Measurements from ENCODE around the gene TSTD2.

The TSTD2 gene

GRCh38 chr9:97632985-97633858 is at the start of gene TSTD2, which contains the start of gene NCBP1:
Gene TSTD2 (minus strand): TSS chr9:97633368. CDS start chr9:97627562, 5,806 bp downstream.
Gene NCBP1 (plus strand): TSS chr9:97633821. CDS start chr9:97633882, 61 bp downstream.
- intact Hi-C loops (cut with DNase I) = loop anchor here (10.0 kb wide), 1 partner anchor 352 kb away; the partner anchor contains the start of gene ANP32B
- peak; percentile 94 to 100 (median 98) for DNase-seq

DNA sequence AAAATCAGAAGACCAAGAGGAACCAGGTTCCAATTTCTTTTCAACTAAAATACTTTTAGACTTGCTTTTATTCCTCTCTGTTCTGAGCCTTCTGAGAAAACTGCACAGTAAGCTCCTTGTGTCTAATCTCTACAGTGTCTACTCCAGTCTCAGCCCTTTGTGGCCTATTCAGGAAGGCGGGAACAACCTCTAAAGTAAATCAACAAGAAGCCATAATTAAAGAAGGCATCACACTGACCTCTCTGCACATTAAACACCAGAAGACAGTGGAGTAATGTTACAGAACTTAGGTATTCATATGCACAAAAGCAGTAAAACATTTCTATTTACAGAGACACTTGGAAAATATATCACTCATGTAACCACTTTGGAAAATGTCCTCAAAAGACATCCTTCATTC is 49.1 kb upstream of the TSTD2 start:
- intact Hi-C loops (cut with DNase I) = no loop called here
- no peak for DNase-seq

- no peak for DNase-seq
- intact Hi-C loops (cut with DNase I) = no loop called here
Measured at GRCh38 chr9:97675655-97676054, 42.5 kb upstream of the TSTD2 start.

GRCh38 chr9:97673922-97674321 is 40.8 kb upstream of the TSTD2 start:
- DNase-seq = no peak
- intact Hi-C loops (cut with DNase I) = no loop called here

DNA sequence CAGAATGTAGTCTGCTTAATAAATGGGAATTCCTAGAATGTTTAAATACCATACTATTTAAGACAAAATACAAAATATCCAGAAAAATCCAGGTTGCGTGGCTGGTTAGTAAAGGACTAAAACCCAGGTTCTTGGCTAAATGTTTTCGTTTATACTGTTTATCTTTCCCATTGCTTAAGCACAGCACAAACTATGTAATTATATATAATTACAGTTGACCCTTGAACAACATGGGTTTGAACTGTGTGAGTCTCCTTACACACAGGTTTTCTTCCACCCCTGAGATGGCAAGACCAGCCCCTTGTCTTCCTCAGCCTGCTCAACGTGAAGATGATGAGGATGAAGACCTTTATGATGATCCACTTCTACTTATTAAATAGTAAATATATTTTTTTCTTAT is 39.2 kb upstream of the TSTD2 start:
- intact Hi-C loops (cut with DNase I) = no loop called here

DNA sequence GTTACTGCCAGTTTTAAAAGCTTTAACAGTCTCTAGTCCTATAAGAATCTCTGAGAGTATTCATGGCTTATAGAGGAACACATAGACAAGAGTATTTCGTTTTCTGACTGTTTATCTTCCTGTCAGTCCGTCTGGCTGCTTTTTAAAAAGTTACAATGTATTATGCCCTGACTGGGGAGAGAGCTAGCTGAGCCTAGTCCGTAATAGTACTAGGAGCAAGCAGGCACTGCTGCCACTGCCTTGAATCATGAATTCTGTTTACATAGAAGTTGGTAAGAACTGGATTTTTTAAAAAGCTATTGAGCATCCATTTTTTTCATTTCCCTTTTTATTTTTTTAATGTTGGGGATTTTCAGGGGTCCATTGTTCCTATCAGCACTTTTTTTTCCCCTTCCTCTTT is 37.4 kb upstream of the TSTD2 start:
- intact Hi-C loops (cut with DNase I) = no loop called here
- no peak for DNase-seq

More for the DNA sequence above, 39.2 kb upstream of the TSTD2 start:
- DNase-seq = no peak

DNA sequence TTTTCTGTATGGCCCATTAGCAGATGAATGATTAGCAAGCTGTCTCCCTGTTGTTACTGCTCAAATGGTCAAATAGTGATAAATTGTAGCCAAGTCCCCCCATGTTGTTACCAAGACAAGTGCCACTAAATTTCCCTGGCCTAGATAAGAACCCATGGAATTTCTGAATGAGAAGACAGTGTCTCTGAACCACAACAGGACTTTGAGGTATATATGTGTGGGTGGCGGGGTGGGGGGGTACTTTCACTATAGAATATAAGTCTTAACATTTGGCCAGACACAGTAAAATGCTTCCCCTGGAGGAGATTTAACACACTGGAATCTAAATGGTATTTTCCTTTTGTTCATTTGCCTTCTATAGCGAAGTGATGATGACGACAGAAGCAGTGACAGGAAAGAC is 35.3 kb upstream of the TSTD2 start:
- intact Hi-C loops (cut with DNase I) = no loop called here
- DNase-seq = no peak

DNA sequence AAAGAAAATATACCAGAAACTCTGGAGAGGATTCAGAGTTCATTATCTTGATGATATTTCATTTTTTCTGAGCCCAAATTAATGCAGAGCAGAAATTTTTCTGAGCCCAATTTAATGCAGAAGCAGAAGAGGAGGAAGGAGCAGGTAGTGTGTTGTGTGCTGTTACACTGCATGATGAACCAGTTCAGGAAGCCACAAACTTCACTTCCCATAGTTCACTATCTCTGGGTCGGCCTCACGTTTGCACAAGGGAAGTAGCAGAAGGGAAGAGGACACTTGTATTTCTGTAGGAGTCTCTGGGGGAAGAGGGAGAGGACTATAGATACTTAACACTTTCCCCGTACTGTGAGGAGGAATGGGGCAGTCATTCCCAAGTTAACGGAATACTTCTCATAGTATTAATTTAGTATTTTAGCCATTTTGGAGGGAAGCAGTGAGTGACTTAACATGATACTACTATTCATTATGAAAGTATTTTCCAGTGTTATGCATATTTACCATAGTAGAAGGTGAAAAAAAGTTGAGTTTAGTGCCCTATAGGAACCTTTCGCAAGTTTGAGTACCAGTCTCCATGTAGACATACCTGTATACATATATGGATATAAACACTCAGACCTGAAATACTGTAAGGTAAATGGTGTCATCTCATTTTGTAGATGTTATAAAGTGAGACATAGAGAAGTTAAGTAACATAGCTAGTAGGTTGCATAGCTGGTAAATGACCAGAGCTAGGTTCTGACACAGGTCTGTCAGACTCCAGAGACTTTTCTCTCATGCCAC is 33.9 kb upstream of the TSTD2 start:
- no peak for DNase-seq
- intact Hi-C loops (cut with DNase I) = no loop called here

GRCh38 chr9:97665742-97666141 is 32.6 kb upstream of the TSTD2 start:
- no peak for DNase-seq
- intact Hi-C loops (cut with DNase I) = no loop called here

GRCh38 chr9:97660847-97661246 is 27.7 kb upstream of the TSTD2 start:
- intact Hi-C loops (cut with DNase I) = no loop called here
- no peak for DNase-seq

GRCh38 chr9:97660340-97660739 is 27.2 kb upstream of the TSTD2 start:
- DNase-seq = no peak
- intact Hi-C loops (cut with DNase I) = no loop called here

- intact Hi-C loops (cut with DNase I) = no loop called here
- DNase-seq = no peak
Measured at GRCh38 chr9:97659771-97660170, 26.6 kb upstream of the TSTD2 start.

GRCh38 chr9:97658707-97659106 is 25.5 kb upstream of the TSTD2 start:
- intact Hi-C loops (cut with DNase I) = no loop called here
- no peak for DNase-seq

- intact Hi-C loops (cut with DNase I) = no loop called here
- no peak for DNase-seq
Measured at GRCh38 chr9:97651646-97652045, 18.5 kb upstream of the TSTD2 start.

DNA sequence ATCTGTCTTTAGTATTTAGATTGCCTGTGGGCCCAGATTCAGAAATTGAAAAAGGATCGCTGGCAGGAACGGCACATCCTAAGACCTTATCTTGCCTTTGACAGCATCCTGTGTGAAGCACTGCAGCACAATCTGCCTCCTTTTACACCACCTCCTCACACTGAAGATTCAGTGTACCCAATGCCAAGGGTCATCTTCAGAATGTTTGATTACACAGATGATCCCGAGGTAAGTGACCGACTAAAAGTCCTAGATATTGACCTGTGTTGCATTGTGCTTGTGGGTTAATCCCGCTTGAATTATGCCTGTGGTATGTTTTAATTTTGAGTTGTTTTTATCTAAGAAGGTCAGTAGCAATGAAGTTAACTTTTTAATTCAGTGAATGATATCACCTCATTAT is 14.8 kb upstream of the TSTD2 start:
- intact Hi-C loops (cut with DNase I) = no loop called here
- DNase-seq = no peak

DNA sequence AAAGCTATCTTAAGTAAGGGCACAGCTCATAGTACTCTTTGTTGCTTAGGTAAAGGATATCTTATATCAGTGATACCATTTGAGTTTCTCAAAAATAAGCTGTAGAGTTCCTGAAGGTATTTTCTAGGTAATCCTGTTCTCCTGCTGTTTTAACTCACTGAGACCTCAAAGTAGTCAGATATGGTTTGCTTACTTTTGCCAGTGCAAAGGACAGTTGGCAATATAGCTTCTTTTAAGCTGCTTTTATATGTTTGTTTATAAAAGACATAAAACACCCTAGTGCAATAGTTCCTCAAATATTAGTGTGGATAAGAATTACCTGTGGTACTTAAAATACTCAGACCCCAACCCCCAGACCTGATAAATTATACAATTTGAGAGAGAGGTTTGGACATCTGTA is 12.6 kb upstream of the TSTD2 start:
- no peak for DNase-seq
- intact Hi-C loops (cut with DNase I) = no loop called here

DNA sequence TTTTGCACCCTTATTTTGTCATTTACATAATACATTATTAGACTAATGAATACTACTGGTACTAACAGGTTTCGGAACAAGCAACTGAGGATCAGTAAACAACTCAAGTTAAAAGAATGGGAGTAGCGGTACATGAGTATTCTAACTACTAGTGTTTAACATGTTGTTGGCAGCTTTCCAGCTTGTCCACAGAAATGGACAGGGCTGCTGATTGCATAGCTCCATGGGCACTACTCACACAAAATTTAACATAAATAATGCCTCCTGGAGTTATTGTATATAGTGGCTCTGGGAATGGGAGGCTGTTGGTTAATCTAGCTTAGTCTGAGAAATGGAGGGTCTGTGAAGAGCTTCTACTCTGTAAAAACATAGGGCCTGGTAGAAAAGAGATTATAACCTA is 7.2 kb upstream of the TSTD2 start:
- intact Hi-C loops (cut with DNase I) = no loop called here
- no peak for DNase-seq

GRCh38 chr9:97638666-97639065 is 5.5 kb upstream of the TSTD2 start:
- intact Hi-C loops (cut with DNase I) = loop anchor here (10.0 kb wide), 1 partner anchor 346 kb away; the partner anchor contains the start of gene ANP32B
- no peak for DNase-seq

GRCh38 chr9:97636903-97637302 is 3.7 kb upstream of the TSTD2 start:
- DNase-seq = no peak
- intact Hi-C loops (cut with DNase I) = loop anchor here (10.0 kb wide), 1 partner anchor 348 kb away; the partner anchor contains the start of gene ANP32B

DNA sequence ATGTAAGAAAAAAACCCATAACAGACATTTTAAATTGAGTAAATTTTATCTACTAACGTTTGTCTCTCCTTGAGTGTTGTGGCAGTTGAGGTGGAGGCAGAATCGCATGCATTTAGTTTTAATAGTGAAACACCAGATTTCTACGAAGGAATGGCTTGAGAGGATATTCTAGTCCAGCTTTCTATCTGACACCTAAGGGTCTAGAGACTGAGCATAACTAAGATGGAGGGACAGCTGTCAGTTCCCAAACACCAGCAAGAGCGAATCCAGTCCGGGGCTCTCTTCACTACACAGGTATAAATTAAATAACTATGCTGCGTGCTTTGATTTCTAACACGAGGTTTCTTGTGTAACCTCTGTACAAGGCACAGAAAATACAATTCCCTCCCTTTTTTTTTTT is 1.9 kb upstream of the TSTD2 start:
- DNase-seq = no peak
- intact Hi-C loops (cut with DNase I) = loop anchor here (2.0 to 10.0 kb wide), 2 partner anchors 62 to 350 kb away; partner anchors contain the start of genes ANP32B and XPA

DNA sequence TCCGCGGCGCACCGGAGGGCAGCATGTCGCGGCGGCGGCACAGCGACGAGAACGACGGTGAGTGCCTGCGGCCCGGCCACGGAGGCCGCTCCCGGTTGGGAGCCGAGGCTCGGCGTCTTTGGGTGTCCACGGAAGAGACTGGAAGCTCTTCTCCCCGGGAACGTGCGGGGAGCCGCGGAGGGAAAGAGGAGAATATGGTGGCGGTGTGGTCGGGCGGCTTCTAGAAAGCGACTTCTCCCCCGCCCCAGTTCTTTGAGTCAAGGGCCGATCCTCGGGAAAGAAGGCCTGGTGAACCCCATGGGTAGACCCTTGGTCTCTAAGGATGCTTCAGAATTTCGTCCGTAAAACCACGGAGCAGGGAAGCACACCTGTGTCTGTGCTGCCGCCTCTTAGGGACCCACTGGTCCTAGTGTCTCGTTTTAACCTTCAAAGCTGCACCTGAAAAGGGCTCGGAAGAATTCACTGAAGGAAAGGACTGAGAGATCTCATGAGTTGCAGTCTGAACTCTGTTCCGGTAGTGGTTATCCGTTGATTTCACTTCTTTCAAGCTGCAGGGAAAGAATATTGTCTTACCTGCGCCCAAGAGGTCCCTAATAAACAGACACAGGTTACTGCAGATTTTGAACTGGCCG is 807 bp upstream of the TSTD2 start:
- intact Hi-C loops (cut with DNase I) = loop anchor here (2.0 to 10.0 kb wide), 2 partner anchors 63 to 351 kb away; partner anchors contain the start of genes ANP32B and XPA
- DNase-seq = peak in 2 of 10 donors; percentile 6 to 16
